Sigmoid colon (tissue), 7 donors: ENCODE results near the gene TLNRD1. TPM values are rescaled to one million over a fixed set of nuclear protein-coding genes. Genes with fewer than 3 reads are reported as not detected.

Source experiments
- DNase-seq: peaks from one replicate; pipeline ENCODE4 v3.0.0-alpha.2; 2019
- H3K27ac ChIP-seq, 4 donors: fragments of 200-600 bp; sonication (generic); one replicate each; pipeline ENCODE4 v1.5.1; 2016 to 2019; ENCODE audit warnings: mild to moderate bottlenecking in 1 of 4
- H3K27me3 ChIP-seq, 3 donors: fragments of 200-600 bp; sonication (generic); one replicate each; pipeline ENCODE4 v1.5.1; 2019; ENCODE audit warnings: mild to moderate bottlenecking in 1 of 3
- H3K36me3 ChIP-seq, 4 donors: fragments of 200-600 bp; sonication (generic); one replicate each; pipeline ENCODE4 v1.5.1; 2016 to 2019
- H3K4me1 ChIP-seq, 4 donors: fragments of 200-600 bp; sonication (generic); one replicate each; pipeline ENCODE4 v1.5.1; 2017 to 2019
- H3K4me3 ChIP-seq, 4 donors: fragments of 200-600 bp; sonication (generic); one replicate each; pipeline ENCODE4 v1.5.1; 2017 to 2019; ENCODE audit warnings: mild to moderate bottlenecking in 2 of 4, moderate library complexity in 1 of 4
- H3K9me3 ChIP-seq, 4 donors: fragments of 200-600 bp in 3 of 4; sonication (generic) in 3 of 4; one replicate each; pipeline versions ENCODE4 v1.5.1 to v1.6.1; 2013 to 2019
- EP300 ChIP-seq, 4 donors: sonication (generic); formaldehyde crosslinking; IDR thresholded peaks; one replicate each; pipeline ENCODE4 v1.6.1; 2017; ENCODE audit warnings: antibody characterized with exemption in 4 of 4
- POLR2A ChIP-seq, 2 donors: fragments of 450-650 bp; IDR thresholded peaks; one replicate each; pipeline ENCODE4 v1.6.1; 2016; ENCODE audit warnings: antibody characterized with exemption in 2 of 2, mild to moderate bottlenecking in 2 of 2, moderate library complexity in 2 of 2
- POLR2AphosphoS5 ChIP-seq, 4 donors: sonication (generic); formaldehyde crosslinking; IDR thresholded peaks; one replicate each; pipeline ENCODE4 v1.6.1; 2017; ENCODE audit warnings: antibody characterized with exemption in 4 of 4
- WGBS, 2 donors: extraction: QIAGEN DNeasy Blood & Tissue Kit; methylation state at CpG; one replicate each; pipeline ENCODE4 v1.1.7; 2013; 5-methylcytosine and 5-hydroxymethylcytosine counted together
- intact Hi-C: fragments of 100-400 bp; cut with DNase I; formaldehyde crosslinking; loops from one replicate; pipeline ENCODE4 v1.15.1; 2023
- polyA plus RNA-seq, 3 donors: library from polyadenylated mRNA; stranded (reverse); fragments of 200-250 nt; gene quantifications; one replicate each; pipeline ENCODE4 v1.2.3, GENCODE V29; 2013
- total RNA-seq, 4 donors: library from RNA; depleted of rRNA; stranded (reverse); fragments of >200 nt; gene quantifications; one replicate each; pipeline ENCODE4 v1.1.0, GENCODE V29; 2016
- TF ChIP-seq, protein P1 (sequence below), 4 experiments: fragments of 450-650 bp in 3 of 4; fragments of 200-600 bp in 1 of 4; IDR thresholded peaks; one replicate each; pipeline ENCODE4 v1.5.1; 2016 to 2019; ENCODE audit warnings: antibody characterized with exemption in 4 of 4, mild to moderate bottlenecking in 3 of 4, moderate library complexity in 2 of 4
- donor health status: healthy with polysubstance abuse.
- donor health status: Bipolar disorder and iron deficiency.
- donor health status: healthy.

The TLNRD1 gene
- total and polyA plus RNA-seq, 7 donors, result 6.6 to 18.3 (median 12.5) TPM

DNA sequence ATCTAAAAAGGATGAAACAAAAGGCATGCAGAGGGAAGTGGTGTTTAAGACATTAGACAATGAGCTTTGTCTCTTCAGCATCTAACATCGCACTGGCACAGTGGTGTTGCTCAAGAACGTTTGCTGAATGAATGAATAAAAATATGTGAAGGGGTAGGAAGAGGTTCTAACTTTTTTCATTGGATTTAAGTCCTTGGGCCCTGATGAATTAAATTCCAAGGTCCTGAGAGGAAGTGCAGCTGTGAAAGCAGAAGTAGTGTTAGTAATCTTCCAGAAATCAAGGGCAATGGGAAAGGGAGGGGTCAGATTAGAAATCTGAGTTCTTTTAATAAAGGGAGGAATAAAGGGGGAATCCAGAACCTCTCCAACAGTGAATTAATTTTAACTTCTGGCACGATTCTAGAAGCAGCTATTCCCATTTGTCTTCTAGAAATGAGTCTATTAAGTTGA is 29.6 kb downstream of the TLNRD1 start:
- no peaks in the 10 kb centered on the region for H3K27me3 ChIP-seq
- DNase-seq, result no peak
- no peak overlapping the region for H3K4me3 ChIP-seq
- intact Hi-C loops, result no loop called here
- 71 to 79% methylated on average over 3 of the region's 3 CpGs for WGBS, 2 donors
- H3K36me3 ChIP-seq, result no peaks in the 10 kb centered on the region
- H3K9me3 ChIP-seq, result no peaks in the 10 kb centered on the region
- no peak for TF ChIP-seq POLR2A (IDR thresholded peaks at IDR 0.05)
- TF ChIP-seq POLR2AphosphoS5 (IDR thresholded peaks at IDR 0.05), result no peak
- TF ChIP-seq EP300 (IDR thresholded peaks at IDR 0.05), result no peak
- TF ChIP-seq, protein P1, sequence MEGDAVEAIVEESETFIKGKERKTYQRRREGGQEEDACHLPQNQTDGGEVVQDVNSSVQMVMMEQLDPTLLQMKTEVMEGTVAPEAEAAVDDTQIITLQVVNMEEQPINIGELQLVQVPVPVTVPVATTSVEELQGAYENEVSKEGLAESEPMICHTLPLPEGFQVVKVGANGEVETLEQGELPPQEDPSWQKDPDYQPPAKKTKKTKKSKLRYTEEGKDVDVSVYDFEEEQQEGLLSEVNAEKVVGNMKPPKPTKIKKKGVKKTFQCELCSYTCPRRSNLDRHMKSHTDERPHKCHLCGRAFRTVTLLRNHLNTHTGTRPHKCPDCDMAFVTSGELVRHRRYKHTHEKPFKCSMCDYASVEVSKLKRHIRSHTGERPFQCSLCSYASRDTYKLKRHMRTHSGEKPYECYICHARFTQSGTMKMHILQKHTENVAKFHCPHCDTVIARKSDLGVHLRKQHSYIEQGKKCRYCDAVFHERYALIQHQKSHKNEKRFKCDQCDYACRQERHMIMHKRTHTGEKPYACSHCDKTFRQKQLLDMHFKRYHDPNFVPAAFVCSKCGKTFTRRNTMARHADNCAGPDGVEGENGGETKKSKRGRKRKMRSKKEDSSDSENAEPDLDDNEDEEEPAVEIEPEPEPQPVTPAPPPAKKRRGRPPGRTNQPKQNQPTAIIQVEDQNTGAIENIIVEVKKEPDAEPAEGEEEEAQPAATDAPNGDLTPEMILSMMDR (IDR thresholded peaks at IDR 0.05), result no peak
- peaks cover 0 to 17% (median 11%) of the 10 kb centered on the region in 4 donors for H3K4me1 ChIP-seq
- H3K27ac ChIP-seq, result no peak overlapping the region

DNA sequence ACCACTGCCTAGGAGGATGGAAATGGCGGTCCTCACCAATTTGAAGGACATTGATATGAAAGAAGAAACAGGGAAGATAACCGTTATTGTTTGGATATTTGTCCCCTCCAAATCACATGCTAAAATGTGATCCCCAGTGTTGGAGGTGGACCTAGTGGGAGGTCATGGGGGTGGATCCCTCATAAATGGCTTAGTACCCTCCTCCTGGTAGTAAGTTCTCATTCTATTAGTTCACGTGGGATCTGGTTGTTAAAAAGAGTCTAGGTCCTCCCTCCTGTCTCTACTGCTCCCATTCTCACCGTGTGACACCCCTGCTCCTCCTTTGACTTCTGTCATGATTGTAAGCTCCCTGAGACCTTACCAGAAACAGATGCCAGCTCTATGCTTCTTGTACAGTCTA is 30.5 kb downstream of the TLNRD1 start:
- TF ChIP-seq EP300 (IDR thresholded peaks at IDR 0.05) (no peak), POLR2AphosphoS5 (IDR thresholded peaks at IDR 0.05) (no peak), POLR2A (IDR thresholded peaks at IDR 0.05) (no peak)
- TF ChIP-seq, protein P1 (IDR thresholded peaks at IDR 0.05), result no peak
- intact Hi-C loops, result no loop called here
- H3K27ac ChIP-seq, result no peak overlapping the region
- DNase-seq, result no peak
- WGBS, 2 donors, result 86 to 91% methylated on average over 4 of the region's 4 CpGs
- no peaks in the 10 kb centered on the region for H3K36me3 ChIP-seq
- H3K27me3 ChIP-seq, result no peaks in the 10 kb centered on the region
- H3K9me3 ChIP-seq, result no peaks in the 10 kb centered on the region
- H3K4me1 ChIP-seq, result peaks cover 0 to 18% (median 11%) of the 10 kb centered on the region in 4 donors
- no peak overlapping the region for H3K4me3 ChIP-seq

DNA sequence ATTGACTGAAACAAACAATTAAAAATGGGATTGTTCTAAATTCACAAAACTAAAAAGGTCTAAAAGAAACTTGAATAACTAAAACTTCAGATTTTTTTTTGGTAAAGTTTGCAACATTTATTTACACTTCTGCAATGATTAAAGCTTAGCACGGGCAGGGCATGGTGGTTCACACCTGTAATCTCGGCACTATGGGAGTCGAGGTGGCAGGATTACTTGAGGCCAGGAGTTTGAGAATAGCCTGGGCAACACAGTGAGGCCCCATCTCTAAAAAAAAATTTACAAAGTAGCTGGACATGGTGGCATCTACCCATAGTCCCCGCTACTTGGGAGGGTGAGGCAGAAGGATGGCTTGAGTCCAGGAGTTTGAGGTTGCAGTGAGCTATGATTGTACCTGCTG is 31.6 kb downstream of the TLNRD1 start:
- peaks cover 0 to 28% (median 15%) of the 10 kb centered on the region in 4 donors for H3K4me1 ChIP-seq
- 26 to 74% methylated on average over 4 of the region's 4 CpGs for WGBS, 2 donors

DNA sequence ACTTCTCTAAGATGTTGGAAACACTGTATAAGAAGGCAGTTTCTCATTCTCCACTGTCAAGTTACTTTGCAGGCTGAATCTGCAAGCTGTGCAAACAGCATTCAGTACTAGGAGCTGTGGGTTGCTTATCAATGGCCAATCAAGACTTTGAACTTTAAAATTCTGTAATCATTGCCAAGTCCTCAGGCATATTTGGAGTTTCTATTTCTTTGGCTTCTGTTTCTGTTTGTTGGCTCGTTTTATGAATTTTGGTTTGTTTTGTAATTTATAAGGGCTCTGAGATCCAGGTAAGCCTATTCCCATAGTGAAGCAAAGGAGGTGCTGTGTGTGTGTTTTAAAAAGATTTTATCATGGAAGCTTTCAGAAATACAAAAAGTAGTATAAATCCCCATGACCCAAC is 32.1 kb downstream of the TLNRD1 start:
- peak overlapping the region in 1 of 4 donors; percentile 15 for H3K27ac ChIP-seq

More for the DNA sequence above, 31.6 kb downstream of the TLNRD1 start:
- Histone ChIP-seq H3K9me3 (no peaks in the 10 kb centered on the region), H3K4me3 (no peak overlapping the region), H3K27me3 (no peaks in the 10 kb centered on the region), H3K27ac (no peak overlapping the region), H3K36me3 (no peaks in the 10 kb centered on the region)
- no peak for DNase-seq
- intact Hi-C loops, result no loop called here
- no peak for TF ChIP-seq EP300 (IDR thresholded peaks at IDR 0.05)
- TF ChIP-seq, protein P1 (IDR thresholded peaks at IDR 0.05), result no peak
- no peak for TF ChIP-seq POLR2A (IDR thresholded peaks at IDR 0.05)
- TF ChIP-seq POLR2AphosphoS5 (IDR thresholded peaks at IDR 0.05), result no peak

DNA sequence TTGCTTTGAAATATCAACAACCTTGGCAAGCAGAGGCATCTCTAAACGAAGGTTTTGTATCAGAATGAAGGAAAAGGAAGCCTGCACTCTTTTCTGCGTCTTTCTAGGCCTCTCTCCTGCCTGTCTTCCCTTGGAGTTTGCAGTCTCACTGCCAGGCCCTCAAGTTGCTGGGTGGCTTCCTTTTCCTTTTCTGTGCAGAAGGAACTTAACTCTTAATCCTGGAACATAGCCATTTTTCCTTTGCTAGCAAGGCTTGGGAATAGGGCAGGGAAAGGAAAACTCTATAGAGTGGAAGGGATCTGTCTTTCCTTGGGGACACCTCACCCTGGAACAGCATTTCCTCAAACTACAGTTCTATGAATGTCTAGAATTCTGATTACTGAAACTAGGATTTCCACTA is 32.8 kb downstream of the TLNRD1 start:
- H3K27me3 ChIP-seq, result no peaks in the 10 kb centered on the region
- no peak for TF ChIP-seq POLR2A (IDR thresholded peaks at IDR 0.05)
- TF ChIP-seq POLR2AphosphoS5 (IDR thresholded peaks at IDR 0.05), result no peak
- no peak for TF ChIP-seq EP300 (IDR thresholded peaks at IDR 0.05)
- TF ChIP-seq, protein P1 (IDR thresholded peaks at IDR 0.05), result no peak
- H3K36me3 ChIP-seq, result no peaks in the 10 kb centered on the region
- H3K4me3 ChIP-seq, result no peak overlapping the region
- WGBS, 2 donors, result 45 to 51% methylated on average over 2 of the region's 2 CpGs
- peaks cover 0 to 29% (median 15%) of the 10 kb centered on the region in 4 donors for H3K4me1 ChIP-seq
- no peaks in the 10 kb centered on the region for H3K9me3 ChIP-seq
- intact Hi-C loops, result no loop called here
- DNase-seq, result no peak
- H3K27ac ChIP-seq, result peak overlapping the region in 3 of 4 donors; percentile 15 to 47 (median 33)

More for the DNA sequence above, 32.1 kb downstream of the TLNRD1 start:
- Histone ChIP-seq H3K4me3 (no peak overlapping the region), H3K4me1 (peaks cover 0 to 29% (median 15%) of the 10 kb centered on the region in 4 donors), H3K27me3 (no peaks in the 10 kb centered on the region), H3K9me3 (no peaks in the 10 kb centered on the region), H3K36me3 (no peaks in the 10 kb centered on the region)
- no peak for DNase-seq
- intact Hi-C loops, result no loop called here
- 8 to 46% methylated on average over 1 of the region's 1 CpG for WGBS, 2 donors
- no peak for TF ChIP-seq POLR2AphosphoS5 (IDR thresholded peaks at IDR 0.05)
- no peak for TF ChIP-seq POLR2A (IDR thresholded peaks at IDR 0.05)
